WTC11 (cell line): ENCODE data around the gene GPS2. TPM values are rescaled to one million over a fixed set of nuclear protein-coding genes. Genes with fewer than 3 reads are reported as not detected.
A peak's percentile ranks its signal among the peaks of the same experiment; 100 is the strongest.

ENCODE experiments used
- ATAC-seq: fragments of 200-7000 bp; cut with Tn5 transposase; 2 replicates; pipeline ENCODE4 v1.10.0; 2021; ENCODE audit warnings: mild to moderate bottlenecking, moderate library complexity
- CTCF ChIA-PET: fragments of 300-600 bp; sonication (Branson Sonifier 250); formaldehyde crosslinking; loops from one replicate; lab custom pipeline; 2021; ENCODE audit warnings: antibody characterized with exemption; lab: Charles Lee
- POLR2A ChIA-PET: fragments of 350-600 bp; sonication (Branson Sonifier 250); formaldehyde crosslinking; loops from one replicate; lab custom pipeline; 2021; ENCODE audit warnings: antibody characterized with exemption; lab: Charles Lee
- DNase-seq: peaks from one replicate; pipeline ENCODE4 v3.0.0; 2021; ENCODE audit warnings: low spot score
- H3K27ac Mint-ChIP-seq: 2 replicates; pipeline ENCODE4 v1.8.0; 2021; ENCODE audit warnings: mixed read lengths
- H3K27me3 Mint-ChIP-seq: 2 replicates; pipeline ENCODE4 v1.8.0; 2021; ENCODE audit warnings: low read depth, mild to moderate bottlenecking, moderate library complexity, mixed read lengths
- H3K36me3 Mint-ChIP-seq: 2 replicates; pipeline ENCODE4 v1.8.0; 2021; ENCODE audit warnings: mixed read lengths
- H3K4me1 Mint-ChIP-seq: 2 replicates; pipeline ENCODE4 v1.8.0; 2022; ENCODE audit warnings: mixed read lengths
- H3K4me3 Mint-ChIP-seq: 2 replicates; pipeline ENCODE4 v1.8.0; 2021; ENCODE audit warnings: mild to moderate bottlenecking, moderate library complexity, mixed read lengths
- H3K9me3 Mint-ChIP-seq: 2 replicates; pipeline ENCODE4 v1.8.0; 2021; ENCODE audit warnings: mixed read lengths
- AR ChIP-seq: fragments of 250-450 bp; sonication (Bioruptor Pico); IDR thresholded peaks from 2 replicates; pipeline ENCODE4 v1.9.0; 2021; ENCODE audit warnings: mild to moderate bottlenecking
- CDX4 ChIP-seq: fragments of 250-450 bp; sonication (Bioruptor Pico); IDR thresholded peaks from 2 replicates; pipeline ENCODE4 v1.9.0; 2021; ENCODE audit warnings: moderate library complexity, mild to moderate bottlenecking, inconsistent platforms, borderline replicate concordance
- ESRRA ChIP-seq: sonication (generic); formaldehyde crosslinking; IDR thresholded peaks from 2 replicates; pipeline ENCODE4 v1.8.1; 2022; ENCODE audit warnings: mild to moderate bottlenecking, missing genetic modification reagents, borderline replicate concordance
- FOXP4 ChIP-seq: sonication (generic); formaldehyde crosslinking; IDR thresholded peaks from 2 replicates; pipeline ENCODE4 v1.8.0; 2022; ENCODE audit warnings: mild to moderate bottlenecking, missing genetic modification reagents
- IRF1 ChIP-seq: sonication (generic); formaldehyde crosslinking; IDR thresholded peaks from 2 replicates; pipeline ENCODE4 v1.8.0; 2023; ENCODE audit warnings: missing genetic modification reagents
- JAZF1 ChIP-seq: fragments of 250-450 bp; sonication (Bioruptor Pico); IDR thresholded peaks from 2 replicates; pipeline ENCODE4 v1.9.0; 2021; ENCODE audit warnings: moderate library complexity, mild to moderate bottlenecking, inconsistent platforms
- MXD4 ChIP-seq: fragments of 250-450 bp; sonication (Bioruptor Pico); IDR thresholded peaks from 2 replicates; pipeline ENCODE4 v1.8.0; 2021; ENCODE audit warnings: mild to moderate bottlenecking, moderate library complexity, borderline replicate concordance
- PRRX2 ChIP-seq: fragments of 250-450 bp; sonication (Bioruptor Pico); IDR thresholded peaks from 2 replicates; pipeline ENCODE4 v1.8.0; 2021; ENCODE audit warnings: mild to moderate bottlenecking
- USF1 ChIP-seq: sonication (generic); formaldehyde crosslinking; IDR thresholded peaks from 2 replicates; pipeline ENCODE4 v1.8.0; 2022; ENCODE audit warnings: mild to moderate bottlenecking, missing genetic modification reagents
- ZMAT4 ChIP-seq: fragments of 250-450 bp; sonication (Bioruptor Pico); IDR thresholded peaks from 2 replicates; pipeline ENCODE4 v1.9.0; 2021; ENCODE audit warnings: mild to moderate bottlenecking
- ZNF121 ChIP-seq: sonication (generic); formaldehyde crosslinking; IDR thresholded peaks from 2 replicates; pipeline ENCODE4 v1.8.0; 2023; ENCODE audit warnings: missing genetic modification reagents
- ZNF232 ChIP-seq: sonication (generic); formaldehyde crosslinking; IDR thresholded peaks from 2 replicates; pipeline ENCODE4 v1.8.0; 2022; ENCODE audit warnings: mild to moderate bottlenecking, missing genetic modification reagents
- ZNF416 ChIP-seq: fragments of 250-450 bp; sonication (Bioruptor Pico); IDR thresholded peaks from 2 replicates; pipeline ENCODE4 v1.9.0; 2021; ENCODE audit warnings: mild to moderate bottlenecking, inconsistent platforms
- ZNF423 ChIP-seq: fragments of 250-450 bp; sonication (Bioruptor Pico); IDR thresholded peaks from 2 replicates; pipeline ENCODE4 v2.1.2; 2022; ENCODE audit warnings: mild to moderate bottlenecking, moderate library complexity
- ZNF425 ChIP-seq: fragments of 250-450 bp; sonication (Bioruptor Pico); conservative IDR thresholded peaks from 2 replicates; pipeline ENCODE4 v1.9.0; 2021; ENCODE audit warnings: mild to moderate bottlenecking
- ZNF532 ChIP-seq: fragments of 250-450 bp; sonication (Bioruptor Pico); IDR thresholded peaks from 2 replicates; pipeline ENCODE4 v1.9.0; 2021; ENCODE audit warnings: mild to moderate bottlenecking, borderline replicate concordance
- total RNA-seq: library from RNA; stranded (reverse); gene quantifications from 3 replicates; pipeline ENCODE4 v1.2.3, GENCODE V29; 2021

The GPS2 gene
- total RNA-seq, 1 experiment from 2014 or later, result 55.9 TPM

- H3K9me3 Mint-ChIP-seq, result no peaks in the 10 kb centered on the region
- ChIA-PET POLR2A (interaction anchor here (0.9 kb wide), 1 partner anchor 12 kb away, joined by 3 read pairs; no protein-coding TSS in a partner anchor), CTCF (interaction anchor here (0.8 to 7.0 kb wide), 3 partner anchors 12 to 96 kb away, joined by 3 to 119 read pairs (median 4); partner anchors contain the start of genes NEURL4 and TNK1)
- TF ChIP-seq JAZF1 (CRISPR knock-in tag), result no peak
- no peak for TF ChIP-seq ZNF232
- TF ChIP-seq CDX4 (CRISPR knock-in tag), result no peak
- TF ChIP-seq USF1, result no peak
- TF ChIP-seq ZNF121 (CRISPR knock-in tag), result no peak
- no peak for TF ChIP-seq AR (CRISPR knock-in tag)
- TF ChIP-seq FOXP4 (CRISPR knock-in tag), result no peak
- TF ChIP-seq PRRX2, result no peak
- no peak for TF ChIP-seq IRF1 (CRISPR knock-in tag)
- peaks cover 21% of the 10 kb centered on the region for H3K4me1 Mint-ChIP-seq
- H3K27ac Mint-ChIP-seq, result no peak overlapping the region
- no peaks in the 10 kb centered on the region; the same call in 1 of the 2 replicates for H3K36me3 Mint-ChIP-seq
- H3K27me3 Mint-ChIP-seq, result peaks cover 21% of the 10 kb centered on the region
- DNase-seq, result no peak
- H3K4me3 Mint-ChIP-seq, result no peak overlapping the region
- ATAC-seq, result no peak
Observed at GRCh38 chr17:7284911-7285310, 30.2 kb downstream of the GPS2 start.

- peaks cover 22% of the 10 kb centered on the region for H3K4me1 Mint-ChIP-seq
- peak overlapping the region; percentile 30; the same call in 1 of the 2 replicates for H3K4me3 Mint-ChIP-seq
- H3K27me3 Mint-ChIP-seq, result peaks cover 21% of the 10 kb centered on the region
- no peak for TF ChIP-seq ZNF423 (CRISPR knock-in tag)
- TF ChIP-seq ZNF416 (CRISPR knock-in tag), result no peak
- no peak for TF ChIP-seq ZNF532 (CRISPR knock-in tag)
- TF ChIP-seq ZNF425 (CRISPR knock-in tag), result no peak
- no peak for TF ChIP-seq ZMAT4 (CRISPR knock-in tag)
- TF ChIP-seq ESRRA (CRISPR knock-in tag), result no peak
- no peak for TF ChIP-seq MXD4 (CRISPR knock-in tag)
- TF ChIP-seq, all 79 proteins: peak for 0
- H3K27ac Mint-ChIP-seq, result no peak overlapping the region
- ChIA-PET POLR2A (no interaction called here), CTCF (interaction anchor here (2.7 to 7.0 kb wide), 2 partner anchors 14 to 30 kb away, joined by 14 to 119 read pairs; no protein-coding TSS in a partner anchor)
- DNase-seq, result no peak
- no peak for ATAC-seq
- H3K36me3 Mint-ChIP-seq, result no peaks in the 10 kb centered on the region; the same call in 1 of the 2 replicates
- H3K9me3 Mint-ChIP-seq, result no peaks in the 10 kb centered on the region
Observed at GRCh38 chr17:7283471-7284216, 31.5 kb downstream of the GPS2 start.
